GM12891 (cell line): ENCODE results near the gene GALNT9.

Source experiments
- PAX5 ChIP-seq: IDR thresholded peaks from 2 replicates; pipeline ENCODE4 v1.6.1; 2011; ENCODE audit warnings: low read length, moderate library complexity, mild to moderate bottlenecking; ENCODE audit not compliant: insufficient read depth, severe bottlenecking
- POLR2A ChIP-seq: IDR thresholded peaks from 2 replicates; pipeline ENCODE4 v1.6.1; 2011; ENCODE audit warnings: low read depth, low read length, control low read depth
- POLR2AphosphoS5 ChIP-seq: IDR thresholded peaks from 2 replicates; pipeline ENCODE4 v1.6.1; 2011; ENCODE audit warnings: low read depth, low read length, control low read depth
- SPI1 ChIP-seq: IDR thresholded peaks from 2 replicates; pipeline ENCODE4 v1.6.1; 2011; ENCODE audit warnings: low read depth, low read length, control low read depth
- TAF1 ChIP-seq: IDR thresholded peaks from 2 replicates; pipeline ENCODE4 v1.6.1; 2011; ENCODE audit warnings: low read depth, low read length, control low read depth

- no peak for TF ChIP-seq POLR2AphosphoS5
- TF ChIP-seq POLR2A, result no peak
- TF ChIP-seq TAF1, result no peak
- no peak for TF ChIP-seq SPI1
- no peak for TF ChIP-seq PAX5
Observed at GRCh38 chr12:132263061-132263360, 66.4 kb downstream of the GALNT9 start.
